ENCODE data around the gene CLK2.
A peak's percentile ranks its signal among the peaks of the same experiment; 100 is the strongest.
"Not testable (repeated sequence)": the region's sequence is repeated elsewhere in the genome, so short reads cannot be mapped to it uniquely, and the experiment has no call there.

Gene CLK2

DNA sequence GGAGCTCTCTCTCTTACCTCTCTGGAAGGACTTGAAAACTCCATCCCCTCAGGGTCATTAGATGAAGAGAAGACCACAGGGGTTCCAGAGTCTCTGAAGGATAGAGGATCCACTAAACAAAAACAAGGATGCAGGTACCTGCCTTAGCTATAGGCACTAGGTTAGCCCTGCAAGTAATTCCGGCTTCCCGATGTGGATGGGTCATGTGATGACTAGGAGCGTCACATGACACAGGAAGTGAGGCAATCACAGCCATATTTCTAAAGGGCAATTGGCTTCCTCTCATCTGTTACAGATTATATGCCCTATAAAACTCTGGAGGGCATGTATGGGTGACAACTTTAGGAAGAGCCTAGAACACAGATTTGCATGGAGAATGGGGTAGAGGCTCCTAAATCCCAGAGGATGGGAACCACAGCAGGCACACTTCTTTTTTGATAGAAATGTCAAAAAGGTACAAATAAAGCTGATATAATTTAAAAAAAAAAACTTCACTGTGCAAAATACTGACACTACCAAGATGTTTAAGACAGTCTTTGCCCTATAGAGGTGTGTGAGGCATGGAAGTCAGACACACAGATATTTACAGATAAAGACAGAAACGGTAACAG is 32.1 kb downstream of the CLK2 start:
- DNase-seq: peak; percentile 87

DNA sequence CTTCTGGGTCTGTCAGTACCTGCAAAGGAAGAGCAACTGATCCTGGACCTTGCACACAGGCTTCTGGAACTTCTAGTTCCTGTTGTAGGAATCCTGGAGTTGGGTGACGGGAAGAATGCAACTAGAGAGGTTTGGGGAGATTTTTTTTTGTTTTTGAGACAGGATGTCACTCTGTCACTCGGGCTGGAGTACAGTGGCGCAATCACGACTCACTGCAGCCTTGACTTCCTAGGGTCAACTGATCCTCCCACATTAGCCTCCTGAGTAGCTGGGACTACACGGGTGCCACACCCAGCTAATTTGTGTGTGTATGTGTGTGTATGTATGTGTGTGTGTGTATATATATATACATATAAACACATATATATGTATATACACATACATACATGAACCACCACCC is 36.9 kb downstream of the CLK2 start:
- no peak for DNase-seq

DNA sequence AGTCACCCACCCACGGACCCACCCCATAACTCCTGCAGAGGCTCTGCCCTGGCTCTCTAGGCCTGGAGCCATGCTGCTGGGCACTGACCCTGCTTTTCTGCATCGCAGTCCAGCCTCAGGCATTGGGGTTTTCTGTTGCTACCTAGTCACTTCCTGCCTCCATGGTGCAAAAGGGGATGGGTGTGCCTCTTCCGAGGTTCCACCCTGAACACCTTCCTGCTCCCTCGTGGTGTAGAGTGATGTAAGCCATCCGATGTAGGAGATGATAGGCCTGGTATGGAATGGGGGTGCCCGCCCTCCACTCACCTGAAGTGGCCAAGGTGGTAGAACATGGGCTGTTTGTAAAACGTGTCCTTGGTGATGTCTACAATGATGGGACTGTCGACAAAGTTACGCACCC is 37.9 kb downstream of the CLK2 start:
- DNase-seq: not testable (repeated sequence)

DNA sequence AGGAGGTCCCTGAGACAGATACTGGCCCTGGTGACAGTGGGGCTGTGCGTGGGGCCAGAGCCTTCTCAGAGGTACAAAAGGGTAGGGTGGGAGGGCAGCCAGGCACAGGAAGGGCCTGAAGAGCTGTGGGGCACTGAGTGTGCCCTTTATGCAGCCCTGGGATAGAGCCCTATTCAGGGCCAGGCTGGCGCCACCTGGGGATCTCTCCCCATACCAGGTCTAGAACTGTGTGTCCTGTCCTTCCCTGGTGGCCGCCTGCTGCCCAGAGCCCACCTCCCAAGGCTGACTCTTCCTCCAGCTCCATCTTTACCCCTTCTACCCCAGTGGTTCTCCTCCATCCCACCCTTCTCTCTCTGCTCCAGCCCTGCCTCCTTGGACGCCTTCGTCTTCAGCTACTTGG is 39.8 kb downstream of the CLK2 start:
- not testable (repeated sequence) for DNase-seq

DNA sequence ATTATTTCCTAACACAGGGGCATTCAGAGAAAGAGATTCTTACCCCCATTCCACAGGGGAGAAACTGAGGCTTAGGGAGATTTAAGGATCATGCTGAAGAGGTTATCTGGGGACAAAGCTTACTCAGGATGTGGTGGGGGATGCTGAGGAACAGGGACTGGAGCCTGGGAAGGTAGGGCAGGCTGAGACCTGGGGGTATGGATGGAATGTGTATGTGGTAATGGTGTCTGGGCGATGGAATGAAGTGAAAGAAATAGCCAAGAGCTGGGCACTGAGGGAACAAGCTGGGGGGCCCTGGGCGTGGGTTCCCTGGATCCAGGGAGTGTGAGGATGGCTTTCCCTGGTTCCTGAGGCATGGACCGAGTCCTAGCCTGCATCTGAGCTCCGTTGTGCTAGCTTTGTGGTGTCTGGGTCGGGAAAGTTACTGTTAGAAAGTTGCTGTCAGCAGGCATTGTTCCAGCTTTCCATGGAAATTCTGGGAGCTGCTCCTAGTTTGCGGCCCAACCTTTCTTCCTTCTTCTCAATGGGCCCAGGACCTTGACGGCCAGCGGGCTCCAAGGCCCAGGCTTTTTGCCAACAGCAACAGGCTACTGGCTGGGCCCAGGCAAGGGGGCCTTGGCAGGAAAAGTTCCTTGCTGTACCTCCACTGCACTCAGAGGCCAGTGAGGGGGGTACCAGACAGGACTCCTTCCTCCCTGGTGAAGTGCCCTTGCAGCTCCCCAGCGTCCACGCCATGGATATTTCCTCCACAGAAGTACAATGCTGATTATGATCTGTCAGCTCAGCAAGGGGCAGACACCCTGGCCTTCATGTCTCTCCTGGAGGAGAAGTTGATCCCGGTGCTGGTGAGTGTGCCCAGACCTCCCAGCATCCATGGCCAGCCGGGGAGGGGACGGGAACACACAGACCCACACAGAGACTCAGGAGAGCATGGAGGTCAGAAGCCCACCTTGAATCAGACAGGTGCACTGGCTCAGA is 41.0 kb downstream of the CLK2 start:
- DNase-seq: not testable (repeated sequence)

DNA sequence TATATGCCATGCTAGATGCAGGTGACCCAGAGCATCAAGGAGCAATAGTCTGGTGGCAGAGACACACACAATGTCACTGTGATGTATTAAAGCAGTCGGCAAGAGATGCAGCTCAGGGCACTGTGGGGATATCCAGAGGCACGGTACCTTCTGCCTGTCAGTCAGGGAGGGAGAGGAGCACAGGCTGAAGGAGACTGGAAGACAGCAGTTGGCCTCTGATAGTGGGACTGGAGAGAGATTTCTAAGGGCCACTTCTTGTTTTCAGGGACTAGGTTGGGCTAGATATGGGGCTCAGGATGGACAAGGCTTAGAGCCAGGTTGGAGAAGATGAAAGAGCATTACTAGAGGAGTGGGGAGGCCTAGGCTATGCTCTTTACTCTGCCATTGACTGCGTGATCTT is 42.0 kb downstream of the CLK2 start:
- not testable (repeated sequence) for DNase-seq

DNA sequence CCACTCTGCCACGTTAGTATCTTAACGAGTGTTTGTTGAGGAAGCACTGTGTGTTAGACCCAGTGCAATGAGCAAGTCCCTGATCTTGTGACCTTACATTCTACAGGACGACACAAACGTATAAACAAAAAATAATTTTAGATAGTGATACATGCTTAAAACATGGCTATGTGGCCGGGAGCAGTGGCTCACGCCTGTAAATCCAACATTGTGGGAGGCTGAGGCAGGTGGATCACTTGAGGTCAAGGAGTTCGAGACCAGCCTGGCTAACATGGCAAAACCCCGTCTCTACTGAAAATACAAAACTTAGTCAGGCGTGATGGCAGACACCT is 45.2 kb downstream of the CLK2 start:
- DNase-seq: no peak

DNA sequence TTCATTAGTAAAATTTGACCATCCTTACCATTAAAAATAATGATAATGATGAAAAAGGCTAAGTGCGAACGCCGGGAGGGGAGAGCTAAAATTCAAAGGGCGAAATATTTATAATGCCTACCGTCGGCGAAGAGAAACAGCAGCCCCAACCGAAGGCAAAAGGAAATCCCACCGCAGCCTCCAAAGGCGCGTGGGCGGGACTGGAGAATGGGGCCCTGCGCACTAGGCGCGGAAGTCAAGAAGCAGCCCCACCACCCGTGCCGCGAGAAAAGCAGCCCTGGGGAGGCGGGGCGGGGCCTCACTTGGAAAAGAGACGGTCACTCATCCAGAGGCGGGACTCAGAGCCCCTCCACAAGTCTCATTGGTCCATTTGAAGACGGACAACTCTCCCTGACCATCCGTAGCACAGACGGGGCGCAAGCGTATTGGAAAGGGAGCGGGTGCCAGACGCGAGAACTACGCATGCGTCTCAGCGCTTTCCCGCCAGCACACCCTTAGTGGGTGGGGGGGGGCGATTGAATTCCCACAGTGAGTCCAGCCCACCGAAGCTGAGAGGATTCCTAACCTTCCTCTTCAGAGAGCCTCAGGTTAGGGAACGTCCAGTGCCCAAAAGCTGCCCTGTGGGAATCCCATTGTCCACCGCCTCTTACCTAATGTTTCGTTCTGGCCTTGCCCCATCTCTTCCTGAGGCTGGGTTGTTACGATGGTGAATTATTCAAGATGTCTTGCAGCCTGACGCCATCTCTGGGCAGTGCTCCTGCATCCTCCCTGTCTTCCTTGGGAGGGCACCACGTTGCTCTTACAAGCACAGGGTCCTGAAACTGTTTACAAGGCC is 45.8 kb downstream of the CLK2 start:
- peak; percentile 100 for DNase-seq

DNA sequence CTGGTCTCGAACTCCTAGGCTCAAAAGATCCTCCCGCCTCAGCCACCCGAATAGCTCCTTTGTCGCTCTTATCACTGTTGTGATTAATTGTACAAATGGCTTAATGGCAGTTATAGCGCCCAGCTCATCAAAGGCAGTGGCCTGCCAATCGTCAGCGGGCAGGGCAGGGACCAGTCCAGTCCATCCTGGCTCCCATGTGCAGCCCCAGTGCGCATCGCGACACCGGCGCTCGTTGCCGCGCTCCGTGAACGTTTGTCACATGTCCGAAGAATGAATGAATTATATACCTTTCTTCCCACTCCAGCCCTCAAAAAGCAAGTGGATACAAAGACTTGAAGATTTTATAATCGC is 46.4 kb downstream of the CLK2 start:
- DNase-seq: peak; percentile 65

DNA sequence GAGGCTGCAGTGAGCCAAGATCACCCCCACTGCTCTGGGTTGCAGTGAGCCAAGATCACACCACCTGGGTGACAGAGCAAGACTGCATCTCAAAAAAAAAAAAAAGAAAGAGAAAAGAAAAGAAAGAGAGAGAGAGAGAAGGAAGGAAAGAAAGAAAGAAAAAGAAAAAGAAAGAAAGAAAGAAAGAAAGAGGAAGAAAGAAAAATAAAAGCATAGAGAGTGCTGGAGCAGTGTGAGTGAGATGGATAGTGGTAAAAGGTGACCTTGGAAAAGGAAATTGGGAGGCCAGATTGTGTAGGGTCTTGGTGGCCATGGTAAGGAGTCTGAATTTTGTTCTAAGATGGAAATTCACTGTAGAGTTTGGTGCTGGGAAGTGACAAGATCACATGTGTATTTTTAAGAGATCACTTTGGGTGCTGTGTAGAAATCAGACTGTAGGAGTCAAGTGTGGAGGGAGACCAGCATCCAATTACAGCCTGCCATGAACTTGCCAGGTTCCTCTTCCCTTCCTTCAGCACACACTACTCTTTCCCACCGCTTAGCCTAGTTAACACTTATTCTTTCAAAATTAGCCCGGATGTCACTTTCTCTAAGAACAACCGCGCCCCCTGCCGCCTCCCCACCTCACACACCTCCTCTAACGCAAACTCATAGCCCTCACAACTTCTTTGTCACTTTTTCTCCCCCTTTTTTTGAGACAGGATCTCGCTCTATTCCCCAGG is 47.0 kb downstream of the CLK2 start:
- DNase-seq: peak; percentile 83

DNA sequence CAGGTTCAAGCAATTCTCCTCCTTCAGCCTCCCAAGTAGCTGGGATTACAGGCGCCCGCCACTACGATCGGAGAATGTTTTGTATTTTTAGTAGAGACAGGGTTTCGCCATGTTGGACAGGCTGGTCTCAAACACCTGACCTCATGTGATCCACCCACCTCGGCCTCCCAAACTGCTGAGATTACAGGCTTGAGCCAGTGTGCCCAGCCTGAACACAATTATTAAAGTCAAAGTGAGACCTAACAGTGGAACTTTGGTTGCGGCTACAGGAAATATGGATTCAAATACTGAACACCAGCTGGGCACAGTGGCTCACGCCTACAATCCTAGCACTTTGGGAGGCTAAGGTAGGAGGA is 47.9 kb downstream of the CLK2 start:
- not testable (repeated sequence) for DNase-seq

DNA sequence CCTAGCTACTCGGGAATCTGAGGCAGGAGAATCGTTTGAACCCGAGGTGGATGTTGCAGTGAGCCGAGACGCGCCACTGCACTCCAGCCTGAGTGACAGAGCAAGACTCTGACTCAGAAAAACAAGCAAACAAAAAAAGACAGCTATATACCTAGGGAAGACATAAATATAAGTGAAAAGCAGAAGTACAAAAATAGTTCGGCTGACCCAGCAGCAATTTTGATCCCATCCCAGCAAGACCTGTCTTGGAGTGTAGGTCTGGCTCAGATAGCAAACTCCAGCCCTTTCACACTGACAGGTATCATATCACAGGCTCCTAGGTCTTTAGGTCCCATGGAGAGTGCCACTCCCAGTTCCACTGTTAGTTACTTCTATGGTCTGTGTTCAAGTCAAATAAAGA is 50.3 kb downstream of the CLK2 start:
- DNase-seq: no peak

DNA sequence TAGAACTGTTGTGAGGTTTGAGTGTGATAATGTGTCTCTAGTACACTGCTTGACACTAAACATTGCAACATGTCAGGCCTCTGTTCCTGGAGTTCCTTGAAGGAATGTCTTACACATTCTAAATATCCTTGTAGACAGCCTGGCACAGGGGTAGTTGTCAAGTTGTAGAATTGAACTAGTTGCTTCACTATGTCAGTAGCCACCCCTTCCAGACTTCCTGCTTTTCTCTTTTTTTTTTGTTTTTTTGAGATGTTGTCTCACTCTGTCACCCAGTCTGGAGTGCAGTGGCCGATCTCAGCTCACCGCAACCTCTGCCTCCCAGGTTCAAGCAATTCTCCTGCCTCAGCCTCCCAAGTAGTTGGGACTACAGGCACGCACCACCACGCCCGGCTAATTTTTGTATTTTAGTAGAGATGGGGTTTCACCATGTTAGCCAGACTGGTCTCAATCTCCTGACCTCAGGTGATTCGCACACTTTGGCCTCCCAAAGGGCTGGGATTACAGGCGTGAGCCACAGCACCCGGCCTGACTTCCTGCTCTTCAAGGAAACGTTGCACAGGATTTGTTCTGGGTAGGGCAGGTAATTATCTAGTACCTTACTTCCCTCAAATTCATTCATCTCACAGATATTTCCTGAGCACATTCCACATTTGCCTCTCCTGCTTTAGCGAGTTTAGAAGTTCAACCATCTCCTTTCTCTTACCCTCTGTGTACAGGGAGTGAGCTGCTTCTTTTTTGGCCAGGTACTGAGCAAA is 52.9 kb downstream of the CLK2 start:
- not testable (repeated sequence) for DNase-seq

DNA sequence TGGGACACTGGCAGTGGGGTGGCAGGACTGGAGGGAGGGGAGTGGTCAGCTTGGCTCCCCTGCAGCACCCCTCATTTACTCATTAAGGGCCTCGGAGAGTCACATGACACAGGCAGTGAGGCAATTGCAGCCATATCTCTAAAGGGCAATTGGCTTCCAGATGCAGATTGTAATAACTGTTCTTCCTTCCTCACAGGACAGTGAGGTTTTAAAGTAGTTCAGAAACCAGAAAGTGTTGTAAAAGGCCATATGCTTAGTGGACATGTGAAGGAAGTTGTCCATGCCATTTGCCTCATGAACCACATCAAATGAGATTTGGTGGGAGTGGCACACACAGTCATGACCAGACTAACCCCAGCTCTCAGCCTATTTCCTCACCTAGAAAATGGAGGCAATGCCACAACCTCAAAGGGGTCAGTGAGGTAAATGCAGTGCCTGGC is 53.7 kb downstream of the CLK2 start:
- DNase-seq: peak; percentile 34

DNA sequence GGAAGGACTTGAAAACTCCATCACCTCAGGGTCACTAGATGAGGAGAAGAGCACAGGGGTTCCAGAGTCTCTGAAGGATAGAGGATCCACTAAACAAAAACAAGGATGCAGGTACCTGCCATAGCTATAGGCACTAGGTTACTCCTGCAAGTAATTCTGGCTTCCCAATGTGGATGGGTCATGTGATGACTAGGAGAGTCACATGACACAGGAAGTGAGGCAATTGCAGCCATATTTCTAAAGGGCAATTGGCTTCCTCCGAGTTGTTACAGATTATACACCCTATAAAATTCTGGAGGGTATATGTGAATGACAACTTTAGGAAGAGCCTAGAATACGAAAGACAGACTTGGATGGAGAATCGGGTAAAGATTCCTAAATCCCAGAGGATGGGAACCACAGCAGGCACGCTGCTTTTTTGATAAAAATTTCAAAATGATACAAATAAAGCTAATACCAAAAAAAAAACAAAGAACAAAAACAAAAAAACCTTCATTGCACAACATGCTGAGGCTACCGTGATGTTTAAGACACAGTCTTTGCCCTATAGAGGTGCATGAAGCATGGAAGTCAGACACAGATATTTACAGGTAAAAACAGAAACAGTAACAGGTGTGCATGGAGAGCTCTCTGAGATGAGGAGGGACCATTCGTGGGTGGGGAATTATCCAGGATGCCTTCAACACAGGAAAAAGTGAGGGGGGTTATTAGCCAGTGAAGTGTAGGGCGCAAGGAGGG is 54.3 kb downstream of the CLK2 start:
- peak; percentile 55 for DNase-seq

DNA sequence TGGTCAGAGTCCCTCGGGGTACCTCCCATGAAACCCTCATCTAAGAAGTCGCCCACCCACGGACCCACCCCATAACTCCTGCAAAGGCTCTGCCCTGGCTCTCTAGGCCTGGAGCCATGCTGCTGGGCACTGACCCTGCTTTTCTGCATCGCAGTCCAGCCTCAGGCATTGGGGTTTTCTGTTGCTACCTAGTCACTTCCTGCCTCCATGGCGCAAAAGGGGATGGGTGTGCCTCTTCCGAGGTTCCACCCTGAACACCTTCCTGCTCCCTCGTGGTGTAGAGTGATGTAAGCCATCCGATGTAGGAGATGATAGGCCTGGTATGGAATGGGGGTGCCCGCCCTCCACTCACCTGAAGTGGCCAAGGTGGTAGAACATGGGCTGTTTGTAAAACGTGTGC is 58.6 kb downstream of the CLK2 start:
- DNase-seq: not testable (repeated sequence)
